Stimulated activated CD4-positive, alpha-beta T cell treated with anti-CD3 and anti-CD28 coated beads, Interleukin-2, amount 100 ng/mL, for 48 hours (primary cell): Measurements from ENCODE around the gene PLA2G3.
"Not testable (repeated sequence)": the region's sequence is repeated elsewhere in the genome, so short reads cannot be mapped to it uniquely, and the experiment has no call there.

Experiments used
- DNase-seq, 2 donors: peaks; one replicate each; pipeline ENCODE4 v3.0.0-alpha.2; 2020

The PLA2G3 gene

GRCh38 chr22:31098632-31099110 is 41.6 kb downstream of the PLA2G3 start:
- no peak for DNase-seq

GRCh38 chr22:31097941-31098631 is 42.2 kb downstream of the PLA2G3 start:
- no peak for DNase-seq

DNA sequence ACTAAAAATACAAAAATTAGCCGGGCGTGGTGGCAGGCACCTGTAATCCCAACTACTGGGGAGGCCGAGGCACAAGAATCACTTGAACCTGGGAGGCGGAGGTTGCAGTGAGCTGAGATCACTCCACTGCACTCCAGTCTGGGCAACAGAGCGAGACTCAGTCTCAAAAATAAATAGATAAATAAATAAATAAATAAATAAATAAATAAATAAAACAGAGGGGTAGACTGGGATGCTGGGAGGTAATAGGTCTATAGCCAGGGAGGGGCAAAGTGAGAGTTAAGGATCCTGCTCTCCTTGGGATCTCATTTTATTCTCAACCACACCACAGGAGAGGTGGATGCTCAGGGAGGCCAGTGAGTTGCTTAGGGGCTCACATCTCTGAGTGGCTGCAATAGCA is 42.8 kb downstream of the PLA2G3 start:
- not testable (repeated sequence) for DNase-seq

DNA sequence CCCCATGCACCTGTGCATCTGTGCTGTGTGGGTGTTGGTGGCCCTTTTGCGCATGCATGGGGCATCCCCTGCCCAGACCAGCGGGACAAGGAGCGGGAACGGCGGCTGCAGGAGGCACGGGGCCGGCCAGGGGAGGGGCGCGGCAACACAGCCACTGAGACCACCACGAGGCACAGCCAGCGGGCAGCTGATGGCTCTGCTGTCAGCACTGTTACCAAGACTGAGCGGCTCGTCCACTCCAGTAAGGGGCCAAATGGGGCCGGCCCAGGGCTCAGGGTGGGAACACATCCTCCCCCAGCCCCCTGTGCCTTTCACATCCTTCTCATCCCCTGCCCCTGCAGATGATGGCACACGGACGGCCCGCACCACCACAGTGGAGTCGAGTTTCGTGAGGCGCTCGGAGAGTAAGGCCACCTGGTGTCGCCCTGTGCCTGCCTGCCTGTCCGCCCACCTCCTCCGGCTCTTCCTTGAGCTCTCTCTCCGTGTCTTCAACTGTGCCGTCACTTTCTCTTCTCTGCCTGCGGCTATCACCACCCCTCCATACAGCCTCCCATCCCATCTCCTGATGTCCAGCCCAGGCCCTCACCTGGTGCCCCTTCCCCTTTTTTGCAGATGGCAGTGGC is 43.5 kb downstream of the PLA2G3 start:
- no peak for DNase-seq

- no peak for DNase-seq
Observed at GRCh38 chr22:31095637-31096249, 44.6 kb downstream of the PLA2G3 start.

DNA sequence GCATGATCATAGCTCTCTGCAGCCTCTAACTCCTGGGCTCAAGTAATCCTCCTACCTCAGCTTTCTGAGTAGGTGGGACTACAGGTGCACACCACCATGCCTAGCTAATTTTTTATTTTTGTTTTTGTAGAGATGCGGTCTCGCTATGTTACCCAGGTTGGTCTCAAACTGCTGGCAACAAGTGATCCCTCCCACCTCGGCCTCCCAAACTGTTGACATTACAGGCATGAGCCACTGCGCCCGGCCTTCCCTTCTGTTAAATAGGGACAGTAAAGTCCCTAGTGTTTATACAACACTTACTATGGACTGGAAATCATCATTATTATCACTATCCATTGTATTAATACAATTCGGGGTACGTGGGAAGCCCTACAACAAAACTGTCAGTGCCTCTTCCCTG is 45.6 kb downstream of the PLA2G3 start:
- no peak for DNase-seq

DNA sequence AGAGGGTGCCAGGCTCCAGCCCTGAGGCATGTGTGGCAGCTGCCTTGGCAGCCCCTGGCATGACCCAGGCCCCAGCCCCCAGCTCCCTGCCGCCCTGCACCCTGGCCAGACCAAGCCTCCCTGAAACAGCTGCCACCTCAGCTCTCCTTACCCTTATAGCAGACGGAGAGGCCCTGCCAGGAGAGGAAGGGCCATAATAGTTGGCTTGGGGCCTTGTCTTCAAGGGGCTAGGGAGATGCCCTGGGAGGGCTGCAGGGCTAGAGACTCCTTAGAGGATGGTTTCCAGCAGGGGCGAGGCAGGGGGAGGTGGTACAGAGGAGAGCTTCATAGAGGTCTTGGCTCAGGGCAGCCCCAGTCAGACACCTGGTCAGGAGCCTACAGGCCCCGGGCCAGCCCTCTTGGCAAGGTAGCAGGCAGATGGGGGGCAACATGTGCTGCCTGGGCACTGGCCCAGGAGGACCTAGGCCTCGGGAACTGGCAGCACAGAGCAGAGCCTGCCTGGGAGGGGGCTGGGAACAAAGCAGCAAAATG is 46.2 kb downstream of the PLA2G3 start:
- DNase-seq, result no peak

DNA sequence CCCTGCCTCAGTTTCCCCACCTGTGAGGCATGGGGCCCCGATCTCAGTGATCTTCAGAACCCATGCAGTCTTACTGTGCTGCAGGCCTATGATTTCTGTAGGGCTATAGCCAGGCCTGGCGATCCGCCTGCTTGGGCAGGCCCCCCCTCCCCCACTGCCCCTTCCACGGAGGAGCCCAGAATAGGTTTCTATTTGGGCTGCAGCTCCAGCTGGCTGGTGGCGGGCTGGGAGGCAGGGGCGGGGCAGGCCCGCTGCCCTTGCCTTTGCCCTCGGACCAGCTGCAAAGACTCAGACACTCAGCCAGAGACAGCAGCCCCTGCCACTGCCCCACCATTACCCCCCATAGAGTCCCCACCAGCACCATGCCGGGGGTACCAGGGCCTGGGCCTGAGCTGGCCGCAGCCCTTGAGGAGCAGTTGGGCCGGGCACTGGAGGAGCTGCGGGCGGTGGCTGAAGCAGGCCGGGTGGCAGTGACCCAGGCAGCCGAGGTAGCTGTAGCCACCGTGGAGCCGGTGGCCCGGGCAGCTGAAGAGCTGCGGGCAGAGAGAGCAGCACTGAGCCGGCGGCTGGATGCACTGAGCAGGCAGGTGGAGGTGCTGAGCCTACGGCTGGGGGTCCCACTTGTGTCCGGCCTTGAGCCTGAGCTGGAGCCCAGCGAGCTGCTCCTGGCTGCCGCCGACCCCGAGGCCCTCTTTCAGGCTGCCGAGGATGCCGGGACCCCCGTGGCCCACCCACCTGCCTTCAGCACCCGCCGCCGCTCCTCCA is 47.0 kb downstream of the PLA2G3 start:
- DNase-seq, result no peak

- DNase-seq, result no peak
Observed at GRCh38 chr22:31092161-31092560, 48.1 kb downstream of the PLA2G3 start.

DNA sequence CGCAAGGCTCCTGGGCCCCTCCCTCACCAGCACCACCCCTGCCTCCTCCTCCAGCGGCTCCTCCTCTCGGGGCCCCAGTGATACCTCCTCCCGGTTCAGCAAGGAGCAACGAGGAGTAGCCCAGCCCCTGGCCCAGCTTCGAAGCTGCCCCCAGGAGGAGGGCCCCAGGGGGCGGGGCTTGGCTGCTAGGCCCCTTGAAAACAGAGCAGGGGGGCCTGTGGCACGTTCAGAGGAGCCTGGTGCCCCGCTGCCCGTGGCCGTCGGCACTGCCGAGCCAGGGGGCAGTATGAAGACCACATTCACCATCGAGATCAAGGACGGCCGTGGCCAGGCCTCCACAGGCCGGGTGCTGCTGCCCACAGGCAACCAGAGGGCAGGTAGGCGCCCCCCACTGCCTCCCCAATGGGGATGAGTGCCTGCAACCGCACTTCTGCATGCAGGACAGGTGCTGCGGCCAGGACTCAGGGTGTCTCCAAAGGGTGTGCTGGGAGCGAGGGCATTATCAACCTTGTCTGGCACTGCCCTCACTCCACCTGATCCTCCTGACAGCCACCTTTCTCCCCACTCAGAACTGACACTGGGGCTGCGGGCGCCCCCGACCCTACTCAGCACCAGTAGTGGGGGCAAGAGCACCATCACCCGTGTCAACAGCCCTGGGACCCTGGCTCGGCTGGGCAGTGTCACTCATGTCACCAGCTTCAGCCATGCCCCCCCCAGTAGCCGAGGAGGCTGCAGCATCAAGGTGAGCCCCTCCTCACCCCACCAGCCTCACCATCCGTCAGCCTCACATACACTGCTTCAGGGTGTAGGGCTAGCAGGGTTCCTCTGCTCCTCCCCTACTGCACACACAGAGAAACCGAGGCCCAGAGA is 49.0 kb downstream of the PLA2G3 start:
- DNase-seq, result no peak

DNA sequence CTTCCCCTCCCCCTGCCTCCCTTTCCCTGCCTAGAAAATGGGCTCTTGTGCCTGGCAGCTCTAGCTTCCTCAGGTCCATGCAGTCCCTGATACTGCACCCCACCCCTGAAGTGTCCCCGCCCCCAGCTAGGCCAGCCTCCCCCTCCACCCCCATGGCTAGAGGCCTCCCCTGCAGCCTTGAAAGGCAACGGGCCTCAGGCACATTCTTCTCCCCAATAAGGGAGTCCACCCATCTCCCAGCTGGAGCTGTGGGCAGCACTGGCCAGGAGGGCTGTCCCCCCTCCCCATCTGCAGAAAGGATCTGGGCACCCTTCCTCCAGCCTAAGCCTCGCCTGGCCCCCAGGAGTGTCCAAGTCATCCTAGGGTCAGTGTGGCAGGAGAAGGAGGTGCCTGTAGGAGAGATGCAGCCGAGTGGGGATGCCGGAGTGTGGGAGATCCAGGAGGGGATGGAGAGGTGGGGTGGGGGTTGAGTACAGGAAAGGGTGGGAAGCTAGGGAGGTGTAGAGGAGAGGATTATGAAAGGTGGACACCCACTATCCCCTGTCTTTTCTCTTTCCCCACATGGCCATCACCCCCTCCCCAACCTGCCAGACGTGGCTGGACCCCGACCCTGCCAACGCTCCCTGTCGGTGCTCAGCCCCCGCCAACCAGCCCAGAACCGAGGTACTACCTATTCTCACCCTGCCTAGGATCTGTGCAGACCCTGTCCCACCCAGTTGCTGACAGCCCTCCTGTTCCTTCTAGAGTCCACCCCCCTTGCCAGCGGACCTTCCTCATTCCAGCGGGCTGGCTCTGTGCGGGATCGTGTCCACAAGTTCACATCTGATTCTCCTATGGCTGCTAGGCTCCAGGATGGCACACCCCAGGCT is 49.9 kb downstream of the PLA2G3 start:
- DNase-seq, result no peak

- DNase-seq, result no peak
Observed at GRCh38 chr22:31089160-31090100, 50.9 kb downstream of the PLA2G3 start.

- DNase-seq, result no peak
Observed at GRCh38 chr22:31088233-31088986, 51.9 kb downstream of the PLA2G3 start.

GRCh38 chr22:31087744-31088215 is 52.5 kb downstream of the PLA2G3 start:
- DNase-seq, result no peak

DNA sequence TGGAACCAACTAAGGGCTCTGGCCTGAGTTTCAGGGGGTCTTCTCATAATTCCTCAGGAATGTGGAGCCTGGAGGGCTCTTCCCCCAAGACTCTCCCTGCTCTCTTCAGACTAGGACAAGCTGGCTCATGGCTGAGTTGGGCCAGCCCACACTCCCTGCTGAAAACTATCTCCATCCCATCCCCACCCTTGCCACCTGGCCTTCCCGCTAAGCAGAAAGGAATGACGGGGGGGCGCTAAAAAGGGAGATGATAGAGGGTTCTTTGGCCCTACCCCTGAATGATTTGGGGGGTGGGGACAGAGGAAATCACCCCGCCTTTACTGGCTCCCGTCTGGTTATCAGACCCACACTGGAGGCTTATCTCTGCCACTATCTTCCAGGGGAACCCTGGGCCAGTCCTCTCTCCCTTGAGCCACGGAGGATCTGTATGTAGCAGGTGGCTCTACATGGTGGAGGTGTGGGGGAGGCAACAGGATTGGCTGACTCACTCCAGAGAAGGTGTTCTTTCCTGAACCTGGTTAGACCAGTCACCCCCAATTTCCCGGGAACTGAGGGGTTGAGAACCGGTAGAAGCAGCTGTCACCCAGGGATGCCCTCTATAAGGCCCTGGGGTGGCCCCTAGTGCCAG is 53.5 kb downstream of the PLA2G3 start:
- DNase-seq, result no peak

DNA sequence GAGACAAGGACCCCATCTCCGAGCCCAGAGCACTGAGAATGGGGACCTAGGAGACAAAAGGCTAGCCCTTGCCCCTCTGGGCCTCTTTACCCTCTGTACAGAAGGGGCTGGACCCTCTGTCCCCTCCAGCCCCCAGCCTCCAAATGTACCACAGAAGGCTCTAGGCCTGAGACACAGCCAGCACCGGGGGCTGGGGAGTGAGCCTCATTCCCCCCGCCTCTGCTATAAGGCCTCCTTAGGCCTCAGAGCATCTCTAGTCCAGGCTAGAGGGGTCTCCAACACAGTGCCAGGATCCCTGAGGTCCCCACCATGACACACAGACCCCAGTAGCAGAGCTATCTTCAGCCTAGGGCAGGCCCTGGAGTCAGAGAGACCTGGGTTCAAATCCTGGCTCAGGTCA is 54.4 kb downstream of the PLA2G3 start:
- DNase-seq, result no peak

DNA sequence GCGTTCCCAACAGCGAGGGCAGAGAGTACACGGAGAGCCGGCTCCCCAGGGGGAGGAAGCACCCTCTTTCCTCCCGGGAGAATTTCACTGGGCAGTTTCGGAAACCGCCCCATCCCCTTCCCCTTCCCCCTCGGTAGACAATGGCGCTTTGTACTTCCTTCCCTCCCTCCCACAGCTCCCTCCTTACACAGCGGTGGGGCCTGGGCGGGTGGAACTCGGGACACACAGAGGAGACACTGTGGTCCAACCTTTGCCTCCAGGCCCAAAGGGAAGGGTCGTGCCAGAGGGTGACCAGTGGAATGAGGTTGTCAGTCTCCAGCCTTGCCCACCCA is 54.8 kb downstream of the PLA2G3 start:
- no peak for DNase-seq

DNA sequence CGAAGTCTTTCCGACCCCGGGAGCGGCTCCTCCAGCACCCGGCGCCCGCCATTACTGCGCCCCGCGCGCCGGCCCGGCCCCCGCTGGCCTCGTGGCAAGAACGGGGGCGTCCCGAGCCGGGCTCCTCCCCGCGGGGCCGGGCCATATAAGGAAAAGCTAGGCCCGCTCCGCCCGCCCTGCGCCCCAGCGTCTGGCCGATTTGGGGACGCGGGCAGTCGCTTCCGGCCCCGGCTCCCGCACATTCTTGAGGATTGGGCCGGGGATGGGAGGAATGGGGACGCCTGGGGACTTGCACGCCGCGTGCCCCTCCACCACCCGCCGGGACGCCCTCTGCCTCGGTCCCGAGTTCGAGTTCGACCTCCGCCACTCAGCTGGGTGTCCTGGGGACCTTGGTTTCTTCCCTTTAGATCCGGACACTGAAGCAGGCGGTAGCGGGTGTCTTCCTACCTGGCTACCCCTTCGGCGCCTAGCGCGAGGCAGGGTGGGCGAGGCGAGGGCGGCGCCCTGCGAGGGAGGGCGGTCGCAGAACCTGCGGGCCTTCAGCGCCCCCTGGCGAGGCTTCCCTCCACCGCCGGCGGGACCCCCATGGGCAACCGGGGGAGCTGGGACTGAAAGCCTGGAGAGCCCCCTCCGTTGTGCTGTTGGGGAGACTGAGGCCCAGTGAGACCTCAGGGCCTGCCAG is 55.4 kb downstream of the PLA2G3 start:
- DNase-seq, result peak; percentile 83
